Skeletal muscle satellite cell (primary cell): ENCODE results near the gene MYCL.
"Not testable (repeated sequence)": the region's sequence is repeated elsewhere in the genome, so short reads cannot be mapped to it uniquely, and the experiment has no call there.

Source experiments
- H3K27me3 ChIP-seq: 2 replicates; pipeline ENCODE4 v1.7.0; 2013; ENCODE audit warnings: low read length; ENCODE audit not compliant: control insufficient read depth, insufficient read depth
- H3K36me3 ChIP-seq: 2 replicates; pipeline ENCODE4 v1.7.0; 2013; ENCODE audit warnings: mild to moderate bottlenecking, control low read depth, low read length; ENCODE audit not compliant: insufficient read depth
- H3K4me1 ChIP-seq: 2 replicates; pipeline ENCODE4 v1.7.0; 2013; ENCODE audit warnings: low read length; ENCODE audit not compliant: control insufficient read depth, insufficient read depth
- H3K4me2 ChIP-seq: 2 replicates; pipeline ENCODE4 v1.7.0; 2013; ENCODE audit warnings: mild to moderate bottlenecking, low read length
- H3K4me3 ChIP-seq: 2 replicates; pipeline ENCODE4 v1.7.0; 2013; ENCODE audit warnings: low read length
- H3K9ac ChIP-seq: 2 replicates; pipeline ENCODE4 v1.7.0; 2013; ENCODE audit warnings: mild to moderate bottlenecking, low read depth, low read length, moderate library complexity
- H3K9me3 ChIP-seq: replicated peaks from 2 replicates; pipeline ENCODE4 v1.7.0; 2013; ENCODE audit warnings: mild to moderate bottlenecking, control low read depth, low read length

Gene MYCL

GRCh38 chr1:39877231-39877778 lies 24.4 kb downstream of the MYCL start:
- Histone ChIP-seq H3K4me3 (no peak overlapping the region), H3K36me3 (no peaks in the 10 kb centered on the region), H3K4me1 (peaks cover 12% of the 10 kb centered on the region), H3K9me3 (no peaks in the 10 kb centered on the region), H3K9ac (no peak overlapping the region), H3K27me3 (no peaks in the 10 kb centered on the region), H3K4me2 (no peak overlapping the region)

GRCh38 chr1:39876144-39876543 lies 25.6 kb downstream of the MYCL start:
- Histone ChIP-seq H3K27me3 (no peaks in the 10 kb centered on the region), H3K9ac (no peak overlapping the region), H3K36me3 (no peaks in the 10 kb centered on the region), H3K9me3 (no peaks in the 10 kb centered on the region), H3K4me2 (no peak overlapping the region), H3K4me3 (no peak overlapping the region), H3K4me1 (peaks cover under 1% of the 10 kb centered on the region)

- no peak overlapping the region for H3K4me2 ChIP-seq
- no peaks in the 10 kb centered on the region for H3K9me3 ChIP-seq
- no peaks in the 10 kb centered on the region for H3K27me3 ChIP-seq
- no peaks in the 10 kb centered on the region for H3K36me3 ChIP-seq
- peaks cover under 1% of the 10 kb centered on the region for H3K4me1 ChIP-seq
- H3K4me3 ChIP-seq = no peak overlapping the region
- H3K9ac ChIP-seq = no peak overlapping the region
Observed at GRCh38 chr1:39872698-39873097, 29.0 kb downstream of the MYCL start.

- no peak overlapping the region for H3K4me2 ChIP-seq
- H3K9me3 ChIP-seq = no peaks in the 10 kb centered on the region
Observed at GRCh38 chr1:39871796-39872195, 29.9 kb downstream of the MYCL start.

GRCh38 chr1:39871043-39871442 lies 30.7 kb downstream of the MYCL start:
- not testable (repeated sequence) for H3K4me3 ChIP-seq, H3K9ac ChIP-seq, H3K36me3 ChIP-seq, H3K9me3 ChIP-seq, H3K27me3 ChIP-seq, H3K4me2 ChIP-seq
- peaks cover 15% of the 10 kb centered on the region for H3K4me1 ChIP-seq

More at GRCh38 chr1:39871796-39872195, 29.9 kb downstream of the MYCL start:
- H3K4me3 ChIP-seq = no peak overlapping the region
- H3K9ac ChIP-seq = no peak overlapping the region
- H3K4me1 ChIP-seq = peaks cover 10% of the 10 kb centered on the region
- no peaks in the 10 kb centered on the region for H3K36me3 ChIP-seq
- H3K27me3 ChIP-seq = no peaks in the 10 kb centered on the region

- H3K9me3 ChIP-seq, H3K4me2 ChIP-seq, H3K4me3 ChIP-seq, H3K27me3 ChIP-seq, H3K36me3 ChIP-seq, H3K9ac ChIP-seq: not testable (repeated sequence)
- H3K4me1 ChIP-seq = peaks cover 15% of the 10 kb centered on the region
Observed at GRCh38 chr1:39869538-39870112, 32.1 kb downstream of the MYCL start.

GRCh38 chr1:39866767-39867166 lies 35.0 kb downstream of the MYCL start:
- H3K36me3 ChIP-seq = no peaks in the 10 kb centered on the region
- peaks cover 15% of the 10 kb centered on the region for H3K4me1 ChIP-seq
- peak overlapping the region; percentile 50 for H3K4me2 ChIP-seq
- no peaks in the 10 kb centered on the region for H3K27me3 ChIP-seq
- no peak overlapping the region for H3K9ac ChIP-seq
- H3K4me3 ChIP-seq = no peak overlapping the region
- no peaks in the 10 kb centered on the region for H3K9me3 ChIP-seq

GRCh38 chr1:39865762-39866161 lies 36.0 kb downstream of the MYCL start:
- Histone ChIP-seq H3K4me1 (peaks cover 15% of the 10 kb centered on the region), H3K9ac (no peak overlapping the region), H3K36me3 (no peaks in the 10 kb centered on the region), H3K4me3 (no peak overlapping the region), H3K27me3 (no peaks in the 10 kb centered on the region), H3K4me2 (no peak overlapping the region), H3K9me3 (no peaks in the 10 kb centered on the region)

- H3K9ac ChIP-seq = no peak overlapping the region
- no peaks in the 10 kb centered on the region for H3K27me3 ChIP-seq
- no peak overlapping the region for H3K4me3 ChIP-seq
- H3K9me3 ChIP-seq = no peaks in the 10 kb centered on the region
- H3K4me1 ChIP-seq = peaks cover 15% of the 10 kb centered on the region
- no peak overlapping the region for H3K4me2 ChIP-seq
- H3K36me3 ChIP-seq = no peaks in the 10 kb centered on the region
Observed at GRCh38 chr1:39863177-39863576, 38.5 kb downstream of the MYCL start.

GRCh38 chr1:39861003-39861402 lies 40.7 kb downstream of the MYCL start:
- H3K27me3 ChIP-seq = no peaks in the 10 kb centered on the region
- no peak overlapping the region for H3K9ac ChIP-seq
- H3K36me3 ChIP-seq = no peaks in the 10 kb centered on the region
- no peaks in the 10 kb centered on the region for H3K9me3 ChIP-seq
- no peaks in the 10 kb centered on the region for H3K4me1 ChIP-seq
- H3K4me3 ChIP-seq = no peak overlapping the region
- H3K4me2 ChIP-seq = no peak overlapping the region

GRCh38 chr1:39859859-39860812 lies 41.6 kb downstream of the MYCL start:
- H3K4me1 ChIP-seq = no peaks in the 10 kb centered on the region
- no peaks in the 10 kb centered on the region for H3K9me3 ChIP-seq
- H3K9ac ChIP-seq = no peak overlapping the region
- no peak overlapping the region for H3K4me3 ChIP-seq
- no peaks in the 10 kb centered on the region for H3K27me3 ChIP-seq
- peaks cover 4% of the 10 kb centered on the region for H3K36me3 ChIP-seq
- H3K4me2 ChIP-seq = no peak overlapping the region
